Activated CD4-positive, alpha-beta T cell treated with anti-CD3 and anti-CD28 coated beads, Interleukin-2, amount 50 U/mL, for 48 hours (primary cell): ENCODE measurements around the gene MAP1LC3A.

Experiments
- DNase-seq, 2 experiments: peaks; one replicate each; pipeline ENCODE4 v3.0.0-alpha.2; 2020

MAP1LC3A gene

DNA sequence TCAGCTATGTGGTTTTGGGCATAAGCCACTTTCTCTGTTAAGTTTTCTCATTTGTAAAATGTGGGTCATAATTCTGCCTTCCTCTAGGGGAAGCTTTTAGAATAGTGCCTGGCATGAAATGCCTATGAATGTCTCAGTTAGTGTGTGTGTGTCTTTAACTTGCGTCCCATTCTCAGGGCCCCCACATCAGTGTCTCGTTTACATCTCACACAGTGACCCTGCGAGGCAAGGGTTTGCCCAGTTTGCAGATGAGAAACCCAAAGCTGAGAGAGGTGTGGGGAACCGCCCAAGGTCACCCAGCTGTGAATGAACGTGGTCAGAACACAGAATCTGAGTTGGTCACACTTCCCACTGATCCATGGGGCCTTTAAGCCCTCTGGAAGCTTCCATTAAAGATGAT is 28.2 kb upstream of the MAP1LC3A start:
- no peak for DNase-seq

DNA sequence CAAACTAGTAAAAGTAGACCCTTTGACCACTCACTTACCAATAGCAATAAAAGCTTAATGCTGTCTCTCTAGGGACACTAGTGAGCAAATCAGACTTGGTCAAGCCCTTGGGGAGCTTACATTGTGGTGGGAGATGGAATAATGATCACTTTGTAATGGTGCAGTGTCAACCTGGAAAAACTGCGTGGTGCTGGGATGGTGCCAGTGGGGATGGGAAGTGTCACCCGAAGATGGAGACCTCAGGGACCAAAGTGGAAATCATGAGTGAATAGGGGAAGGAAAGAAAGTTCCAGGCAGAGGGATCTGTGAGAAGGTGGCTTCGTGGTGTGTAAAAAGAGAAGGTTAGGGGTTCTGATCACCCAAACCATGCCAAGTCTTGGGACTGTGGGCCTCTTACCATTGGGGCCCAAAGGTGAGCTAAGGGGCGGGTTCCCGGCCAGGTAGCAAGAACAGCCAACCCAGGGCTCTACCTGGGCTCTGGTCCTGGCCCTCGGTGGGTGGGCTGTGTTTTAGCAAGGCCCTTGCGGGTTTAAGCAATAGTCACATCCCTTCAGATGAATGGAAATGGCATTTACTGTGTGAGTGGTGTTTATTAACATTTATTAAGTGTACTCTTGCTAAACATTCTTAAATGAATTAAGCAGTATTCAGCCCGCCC is 26.8 kb upstream of the MAP1LC3A start:
- DNase-seq, result no peak

DNA sequence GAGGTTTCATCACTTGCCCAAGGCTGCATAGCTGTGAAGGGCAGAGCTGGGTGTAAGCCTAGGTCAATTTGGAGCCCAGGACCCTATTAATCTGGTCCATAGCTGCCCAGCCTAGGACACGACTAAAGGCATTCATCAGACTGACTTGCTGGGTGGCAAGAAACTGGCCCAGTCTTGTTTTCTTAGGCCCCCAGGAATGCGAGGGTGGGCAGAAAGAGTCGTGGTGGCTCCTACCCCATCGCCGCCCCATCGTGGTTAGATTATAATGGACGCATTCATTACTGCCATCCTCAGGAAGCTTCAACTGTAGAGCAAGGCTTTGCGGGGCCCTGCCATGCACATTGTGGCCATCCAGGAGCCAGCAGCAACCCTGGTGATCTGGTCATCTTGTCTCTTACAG is 26.2 kb upstream of the MAP1LC3A start:
- DNase-seq, result no peak

DNA sequence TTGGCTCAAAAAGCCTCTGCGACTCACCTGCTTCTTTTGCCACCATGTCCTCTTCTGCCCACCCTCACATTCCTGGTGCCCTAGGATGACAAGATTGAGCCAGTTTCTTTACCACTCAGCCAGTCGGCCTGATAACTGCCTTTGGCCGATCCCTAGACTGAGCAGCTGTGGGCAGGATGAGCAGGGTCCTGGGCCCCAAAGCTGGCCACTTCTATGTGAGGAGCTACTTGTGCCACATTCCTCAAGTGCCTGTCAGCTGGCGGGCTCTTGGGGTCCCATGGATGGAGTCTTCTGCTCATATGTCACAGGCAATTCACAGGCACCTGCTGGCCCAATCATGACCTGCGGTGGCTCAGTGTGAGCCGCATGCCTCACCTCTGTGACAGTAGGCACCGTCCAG is 25.8 kb upstream of the MAP1LC3A start:
- no peak for DNase-seq

DNA sequence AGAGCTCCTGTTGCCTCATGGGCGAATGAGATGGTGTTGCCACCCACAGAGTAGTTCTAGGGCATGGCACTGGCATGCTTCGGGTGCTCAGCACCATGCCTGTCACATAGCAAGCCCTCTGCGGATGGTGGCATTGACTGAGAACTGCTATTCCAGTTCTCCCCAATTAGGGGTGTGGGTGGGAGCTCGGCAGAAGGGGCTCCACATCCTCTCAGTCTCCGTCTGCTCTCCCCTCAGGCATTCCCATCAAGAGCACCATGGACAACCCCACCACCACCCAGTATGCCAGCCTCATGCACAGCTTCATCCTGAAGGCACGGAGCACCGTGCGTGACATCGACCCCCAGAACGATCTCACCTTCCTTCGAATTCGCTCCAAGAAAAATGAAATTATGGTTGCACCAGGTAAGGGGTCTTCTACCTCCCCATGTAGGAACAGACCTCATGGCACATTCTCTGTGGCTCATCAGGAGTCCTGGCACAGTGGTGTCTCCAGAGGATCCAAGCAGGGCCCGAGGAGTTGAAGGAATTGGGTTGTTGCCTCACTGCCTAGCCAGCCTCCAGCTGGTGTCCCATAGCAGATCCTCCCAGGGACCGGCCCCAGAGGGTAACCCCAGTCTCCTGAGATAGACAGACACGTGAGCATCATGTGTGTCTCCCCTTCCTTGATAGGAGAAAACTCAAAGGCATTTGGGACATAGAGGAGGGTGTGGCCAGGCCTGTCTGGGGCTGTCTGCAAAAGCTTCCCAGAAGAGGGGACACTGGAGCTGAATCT is 23.9 kb upstream of the MAP1LC3A start:
- no peak for DNase-seq

DNA sequence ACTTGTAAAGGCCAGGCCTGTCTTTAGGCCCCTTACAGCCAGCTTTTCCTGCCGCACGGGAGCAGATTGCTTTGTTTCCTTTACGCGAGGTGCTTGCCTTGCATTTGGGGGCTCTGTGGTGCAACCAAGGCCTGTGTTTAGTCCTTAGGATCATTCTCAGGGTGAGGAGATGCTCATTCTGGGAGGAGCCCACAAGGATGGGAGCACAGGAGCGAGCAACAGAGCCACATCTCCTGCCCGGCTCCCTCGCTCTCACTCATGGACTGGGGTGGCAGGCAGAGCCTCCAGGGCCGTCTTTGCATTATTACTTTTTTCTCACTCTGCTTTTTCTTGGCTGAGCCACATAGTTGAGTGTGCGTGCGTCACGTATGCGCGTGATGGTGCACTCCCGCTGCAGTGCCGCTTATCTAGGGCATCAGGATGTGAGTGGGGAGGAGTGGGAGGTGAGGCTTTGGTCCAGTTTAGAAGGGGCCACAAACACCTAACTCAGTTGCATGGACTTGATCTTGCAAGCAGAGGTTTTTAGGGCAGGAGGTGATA is 23.1 kb upstream of the MAP1LC3A start:
- DNase-seq, result no peak

DNA sequence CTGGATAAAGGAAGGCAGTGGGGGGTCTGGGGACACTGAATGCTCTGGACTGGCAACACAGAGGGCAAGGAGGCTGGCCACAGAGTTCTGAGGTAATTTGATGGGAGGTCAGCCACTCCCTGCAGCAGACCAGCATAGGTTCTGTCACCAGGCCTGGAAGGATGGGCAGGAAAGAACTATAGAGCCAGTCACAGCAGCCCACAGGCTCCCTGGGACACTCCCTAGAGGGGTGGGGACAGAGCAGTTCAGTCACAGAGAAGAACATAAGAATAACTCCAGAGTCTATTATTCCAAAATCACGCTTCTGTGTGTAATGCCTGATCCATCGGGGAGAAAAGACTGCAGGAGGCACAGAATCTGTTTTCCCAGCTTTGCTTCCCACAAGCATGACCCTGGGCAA is 22.7 kb upstream of the MAP1LC3A start:
- DNase-seq, result no peak

DNA sequence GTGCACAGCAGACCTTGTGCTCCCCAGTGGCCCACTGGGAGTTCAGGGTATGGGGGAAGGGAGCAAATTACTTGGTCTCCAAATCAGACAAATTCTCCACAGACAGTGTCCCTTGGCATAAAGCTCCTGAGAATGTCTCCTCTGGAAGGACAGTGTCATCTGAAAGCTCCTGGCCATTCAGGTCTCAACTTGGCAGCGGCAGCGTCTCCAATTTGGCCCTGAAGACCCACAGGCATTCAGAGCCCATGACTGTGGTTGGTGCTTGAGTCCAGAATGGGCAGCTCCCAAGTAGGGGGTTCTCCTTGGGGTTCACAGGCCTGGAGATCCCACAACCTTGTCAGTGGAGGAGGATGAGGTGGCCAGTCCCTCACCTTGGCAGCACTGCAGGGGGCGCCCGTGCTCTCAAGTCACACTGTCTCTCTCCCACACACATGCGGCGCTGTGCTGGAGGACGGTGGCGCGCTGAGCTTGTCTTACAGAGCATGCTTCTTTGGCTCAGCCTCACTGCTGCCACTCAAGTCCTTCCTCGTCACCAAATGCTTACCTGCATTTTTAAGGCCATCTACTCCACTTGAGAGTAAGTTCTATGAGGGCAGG is 21.6 kb upstream of the MAP1LC3A start:
- DNase-seq, result peak; percentile 60 to 67

DNA sequence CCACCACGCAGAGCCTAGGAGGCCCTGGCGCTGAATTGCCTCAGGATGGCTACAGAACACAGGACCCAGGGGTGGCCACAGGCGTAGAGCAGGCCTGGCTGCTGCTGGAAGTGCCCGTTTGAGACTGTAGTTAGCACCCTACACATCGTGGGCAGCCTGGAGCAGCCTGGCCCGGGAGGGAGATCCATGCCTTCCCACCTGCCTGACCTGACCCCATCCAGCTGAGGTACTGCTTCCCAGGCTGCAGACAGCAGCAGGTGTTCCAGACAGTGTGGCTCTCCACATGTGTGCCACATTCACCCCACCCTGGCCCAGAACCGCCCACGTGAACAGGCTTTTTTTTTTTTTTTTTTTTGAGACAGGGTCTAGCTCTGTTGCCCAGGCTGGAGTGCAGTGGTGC is 20.9 kb upstream of the MAP1LC3A start:
- no peak for DNase-seq

DNA sequence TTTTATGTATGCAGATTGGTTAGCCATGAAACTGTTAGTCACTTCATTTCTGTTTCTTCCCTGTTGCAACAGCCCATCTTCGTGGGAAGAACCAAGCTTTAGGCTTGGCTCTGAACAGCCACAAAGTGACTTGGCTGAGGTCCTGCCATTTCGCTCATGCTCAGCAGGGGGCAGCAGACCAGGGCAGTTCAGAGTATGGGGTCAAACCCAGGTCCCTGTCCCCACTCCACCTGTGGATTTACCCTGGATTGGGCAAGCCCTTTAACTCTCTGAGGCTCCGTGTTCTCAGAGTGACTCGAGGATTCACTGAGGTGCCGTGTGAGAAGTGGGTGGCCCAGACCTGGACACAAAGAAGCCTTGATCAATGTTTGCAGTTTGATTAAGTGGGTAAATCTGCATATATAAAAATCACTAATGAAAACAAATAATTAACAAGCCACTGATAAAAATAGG is 19.8 kb upstream of the MAP1LC3A start:
- DNase-seq, result peak; percentile 66 to 74

DNA sequence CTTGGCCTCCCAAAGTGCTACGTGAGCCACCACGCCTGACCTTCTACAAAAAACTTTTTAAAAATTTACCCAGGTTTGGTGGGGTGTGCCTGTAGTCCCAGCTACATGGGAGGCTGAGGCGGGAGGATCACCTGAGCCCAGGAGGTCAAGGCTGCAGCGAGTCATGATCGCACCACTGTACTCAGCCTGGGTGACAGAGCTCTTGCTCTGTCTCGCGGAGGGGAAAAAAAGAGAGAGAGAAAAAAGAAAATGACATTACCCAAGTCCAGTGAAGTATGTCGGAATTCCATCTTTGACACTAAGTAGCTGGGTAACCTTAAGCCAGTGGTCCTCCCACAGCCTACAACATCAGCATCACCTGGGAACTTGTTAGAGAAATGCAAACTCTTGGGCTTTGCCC is 18.8 kb upstream of the MAP1LC3A start:
- no peak for DNase-seq

DNA sequence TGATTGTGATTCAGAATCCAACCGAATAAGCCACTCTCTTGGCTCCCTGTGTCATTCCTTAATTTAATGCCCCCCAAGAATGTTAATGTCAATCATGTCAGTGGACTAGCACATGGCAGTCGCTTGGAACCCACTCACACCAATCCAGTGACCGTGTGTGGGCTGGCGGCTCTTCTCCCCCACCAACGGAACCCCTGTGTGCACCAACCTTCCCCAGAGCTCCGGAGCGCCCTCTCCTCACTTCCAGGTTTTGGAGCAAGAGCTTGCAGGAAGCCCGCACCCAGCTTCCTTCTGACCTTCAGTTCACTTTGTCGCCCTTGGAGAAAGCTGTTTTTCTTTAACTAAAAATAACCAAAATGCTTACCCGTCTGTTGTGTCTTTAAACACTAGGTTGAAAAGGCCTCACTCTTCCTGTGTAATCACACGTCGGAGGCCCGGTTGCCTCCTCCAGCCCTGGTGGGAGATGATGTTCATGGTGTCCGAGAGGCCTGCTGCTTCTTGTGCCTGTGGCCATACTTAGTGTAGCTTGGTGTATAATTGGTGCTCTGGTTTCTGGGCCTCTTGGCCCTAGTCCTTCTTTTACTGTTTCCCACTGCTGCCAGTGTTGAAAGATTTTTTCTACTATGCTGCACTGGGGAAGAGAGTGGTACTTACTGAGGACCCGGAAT is 17.8 kb upstream of the MAP1LC3A start:
- DNase-seq, result no peak

DNA sequence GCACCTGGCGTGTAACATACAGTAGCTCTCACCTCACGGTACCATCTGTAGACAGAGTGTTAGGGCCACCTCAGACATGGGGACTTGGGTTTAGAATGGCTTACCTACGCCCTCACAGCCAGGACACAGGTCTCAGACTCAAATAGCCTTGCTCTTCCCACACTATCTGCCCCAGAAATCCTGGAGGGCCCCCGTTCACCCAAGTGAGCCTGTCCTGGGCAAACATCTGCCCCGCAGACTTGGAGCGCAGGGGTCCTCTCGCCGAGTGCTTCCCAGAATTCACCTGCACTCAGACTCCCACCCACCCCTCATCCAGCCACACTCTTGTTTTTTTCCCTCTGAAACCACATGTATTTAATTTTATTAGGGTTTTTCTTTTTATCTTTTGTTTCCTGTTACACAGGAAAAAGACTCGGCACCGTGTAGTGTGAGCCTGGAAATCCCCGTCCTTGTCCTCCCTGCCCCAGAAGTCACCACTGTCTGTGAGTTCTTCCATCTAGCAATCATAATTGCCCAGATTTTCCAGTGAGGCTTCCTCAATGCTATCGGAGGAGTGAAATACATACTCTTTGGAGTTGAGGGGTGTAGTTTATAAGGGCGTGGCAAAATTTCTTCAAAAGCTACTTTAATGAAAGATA is 17.1 kb upstream of the MAP1LC3A start:
- DNase-seq, result peak; percentile 20 to 34

DNA sequence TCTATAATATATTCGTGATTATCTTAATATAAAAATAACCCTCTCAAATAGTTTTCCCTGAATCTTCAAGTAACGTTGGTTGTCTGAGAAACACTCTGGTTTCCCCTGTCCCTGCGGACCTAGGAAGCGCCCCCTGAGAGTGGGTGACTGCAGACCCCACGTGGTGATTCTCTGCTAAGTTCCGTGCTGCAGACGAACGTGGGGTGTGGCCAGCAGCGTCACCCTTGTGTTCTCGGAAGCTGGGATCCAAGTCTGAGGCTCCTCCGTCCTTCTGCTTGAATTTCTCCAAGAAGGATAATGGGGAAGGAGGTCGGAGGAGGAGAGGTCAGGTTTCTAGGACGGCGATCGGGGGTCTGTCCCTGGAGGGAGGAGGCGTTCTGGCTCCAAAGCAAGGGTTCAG is 16.6 kb upstream of the MAP1LC3A start:
- DNase-seq, result no peak

DNA sequence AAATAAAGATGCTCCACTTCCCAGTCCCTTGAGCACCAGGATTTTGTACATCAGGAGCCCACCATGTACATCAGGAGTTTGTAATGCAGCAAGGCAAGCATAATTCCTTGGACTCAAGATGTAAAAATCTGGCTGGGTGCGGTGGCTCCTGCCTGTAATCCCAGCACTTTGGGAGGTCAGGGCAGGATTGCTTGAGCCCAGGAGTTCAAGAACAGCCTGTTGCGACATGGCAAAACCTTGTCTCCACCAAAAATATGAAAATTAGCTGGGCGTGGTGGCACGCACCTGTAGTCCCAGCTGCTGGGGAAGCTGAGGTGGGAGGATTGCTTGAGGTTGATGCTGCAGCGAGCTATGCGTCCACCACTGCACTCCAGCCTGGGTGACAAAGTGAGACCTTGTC is 16.1 kb upstream of the MAP1LC3A start:
- DNase-seq, result no peak

DNA sequence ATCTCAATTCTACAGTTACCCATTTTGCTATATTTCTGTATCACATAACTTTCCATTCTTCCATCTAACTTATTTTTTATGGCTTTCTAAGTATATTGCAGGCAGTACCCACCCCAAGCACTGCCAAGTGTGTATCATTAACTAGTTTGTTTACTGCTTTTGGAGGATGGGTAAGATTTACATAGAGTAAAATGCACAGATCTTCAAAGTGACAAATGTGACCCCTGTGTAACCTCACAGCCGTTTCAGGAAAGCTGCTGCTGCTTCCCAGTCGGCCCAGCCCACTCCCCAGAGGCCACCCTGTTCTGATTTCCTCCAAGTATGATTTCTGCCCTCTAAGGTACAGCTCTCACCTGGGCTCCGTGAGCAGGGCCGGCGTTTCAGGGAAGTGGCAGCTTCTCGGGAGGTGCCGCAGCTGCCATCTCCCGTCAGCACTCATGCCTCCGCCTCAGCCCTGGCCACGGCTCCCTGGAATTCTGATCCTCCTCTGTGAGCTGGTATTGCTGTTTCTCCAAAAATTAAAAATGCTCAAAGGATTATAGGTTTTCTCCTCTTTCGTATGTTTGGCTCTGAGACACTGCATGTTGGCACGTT is 15.0 kb upstream of the MAP1LC3A start:
- no peak for DNase-seq

DNA sequence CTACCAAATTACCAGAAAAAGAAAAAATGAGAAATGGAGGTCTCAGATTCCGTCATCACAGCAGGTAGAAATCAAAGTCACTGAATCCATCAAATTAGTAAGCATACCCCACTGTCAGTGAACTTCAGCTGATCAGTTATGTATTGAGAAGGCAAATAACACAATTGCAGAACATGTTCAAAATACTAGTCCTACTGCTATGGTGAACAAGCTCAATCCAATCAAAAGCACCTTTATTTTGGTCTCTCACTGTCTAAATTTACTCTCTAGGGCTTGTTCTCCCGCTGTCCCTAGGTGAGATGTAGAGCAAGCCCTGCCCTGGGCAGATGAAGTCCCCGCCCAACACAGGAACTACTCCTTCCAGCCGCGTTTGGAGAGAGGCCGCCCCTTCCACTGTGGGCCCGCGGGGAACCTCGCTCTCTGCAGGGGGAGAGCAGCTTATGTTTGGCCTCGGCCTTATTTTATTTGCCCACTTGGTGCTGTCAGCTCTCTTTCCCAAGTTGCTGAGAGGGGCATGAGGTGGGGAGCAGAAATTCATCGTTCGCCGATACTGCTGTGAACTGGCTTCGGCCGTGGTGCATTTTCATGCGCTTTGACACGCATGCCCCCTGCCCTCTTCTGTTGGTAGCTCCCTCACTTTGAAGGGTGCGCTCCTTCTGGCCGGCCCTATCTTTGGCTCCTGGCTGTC is 14.3 kb upstream of the MAP1LC3A start:
- DNase-seq, result peak; percentile 12 to 27

DNA sequence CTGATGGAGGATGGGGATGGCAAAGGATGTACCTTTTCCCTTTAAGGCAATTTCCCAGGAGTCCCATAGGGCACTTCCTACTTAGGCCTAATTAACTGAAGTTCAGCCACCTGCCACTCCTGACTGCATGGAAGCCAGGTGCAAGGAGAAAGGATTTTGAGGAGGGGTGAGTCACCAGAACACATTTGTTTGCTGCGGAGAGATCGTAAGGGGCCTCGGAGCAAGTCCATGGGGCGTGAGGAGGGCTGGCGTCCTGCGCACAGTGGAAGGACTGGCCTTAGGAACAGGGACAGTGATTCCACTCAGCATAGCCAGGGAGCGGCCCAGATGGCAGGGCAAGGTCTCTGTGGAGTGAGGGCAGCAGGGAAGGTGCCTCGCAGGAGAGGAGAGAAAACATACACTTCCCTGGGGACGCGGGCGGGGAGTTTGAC is 11.8 kb upstream of the MAP1LC3A start:
- DNase-seq, result no peak

DNA sequence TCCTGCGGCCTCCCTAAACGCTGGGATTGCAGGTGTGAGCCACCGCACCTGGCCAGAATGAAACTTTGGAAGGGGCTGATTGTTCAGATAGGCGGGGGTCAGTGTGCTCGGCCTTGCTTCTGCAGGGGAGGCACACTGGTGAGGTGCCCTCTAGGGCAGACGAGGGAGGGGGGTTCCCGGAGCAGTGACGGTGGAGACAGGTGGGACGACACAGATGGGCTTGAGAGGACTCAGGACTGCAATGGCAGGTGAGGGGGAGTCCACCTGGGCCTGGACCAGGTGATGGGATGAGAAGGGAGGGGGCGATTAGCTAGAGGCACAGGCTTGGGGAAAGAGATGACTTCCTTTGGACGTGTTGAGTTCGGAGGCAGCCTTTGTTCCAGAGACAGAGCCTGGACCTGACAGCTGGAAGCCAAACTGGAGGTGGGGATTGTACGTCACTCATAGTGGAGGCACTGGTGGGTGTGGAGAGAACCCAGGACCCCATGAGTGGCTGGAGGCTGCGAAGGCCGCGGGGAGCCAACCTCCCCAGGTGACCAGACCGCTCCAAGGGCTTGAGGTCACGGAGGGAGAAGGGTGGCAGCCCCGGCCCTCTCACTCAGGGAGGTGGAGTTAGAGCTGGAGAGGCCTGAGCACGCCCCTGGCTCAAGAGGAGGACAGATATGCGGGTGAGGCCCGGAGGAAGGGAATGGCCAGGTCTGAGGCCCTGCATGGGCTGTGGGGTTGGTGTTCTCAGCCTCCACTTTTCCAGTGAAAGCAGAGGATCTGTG is 10.5 kb upstream of the MAP1LC3A start:
- DNase-seq, result no peak

DNA sequence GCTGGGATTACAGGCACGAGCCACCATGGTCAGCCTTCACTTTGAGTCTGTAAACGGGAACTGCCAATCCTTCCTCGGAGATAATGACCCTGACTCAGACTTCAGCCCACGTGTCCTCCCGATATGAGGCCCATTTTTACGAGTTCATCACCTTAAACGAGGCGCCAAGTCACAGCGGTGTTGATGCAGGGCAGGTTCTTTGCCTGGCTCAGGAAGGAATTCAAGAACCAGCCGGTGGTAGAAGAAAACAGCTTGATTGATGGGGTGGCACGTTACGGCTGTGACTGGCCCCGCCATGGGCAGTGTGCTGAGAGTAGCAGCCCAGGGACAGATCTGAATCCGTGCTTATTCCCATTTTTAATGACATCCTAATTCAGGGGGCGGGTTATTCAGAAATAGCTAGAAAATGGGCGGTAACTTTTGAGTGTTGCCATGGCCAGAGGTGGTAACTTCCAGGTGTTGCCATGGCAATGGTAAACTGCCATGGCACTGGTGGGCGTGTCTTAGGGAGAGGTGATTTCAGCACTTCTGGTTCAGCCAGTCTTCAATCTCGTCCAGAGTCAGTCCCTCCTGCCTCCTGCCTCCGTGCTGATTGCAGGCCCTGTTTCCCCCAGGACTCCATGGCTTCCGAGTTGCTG is 9.1 kb upstream of the MAP1LC3A start:
- DNase-seq, result no peak

DNA sequence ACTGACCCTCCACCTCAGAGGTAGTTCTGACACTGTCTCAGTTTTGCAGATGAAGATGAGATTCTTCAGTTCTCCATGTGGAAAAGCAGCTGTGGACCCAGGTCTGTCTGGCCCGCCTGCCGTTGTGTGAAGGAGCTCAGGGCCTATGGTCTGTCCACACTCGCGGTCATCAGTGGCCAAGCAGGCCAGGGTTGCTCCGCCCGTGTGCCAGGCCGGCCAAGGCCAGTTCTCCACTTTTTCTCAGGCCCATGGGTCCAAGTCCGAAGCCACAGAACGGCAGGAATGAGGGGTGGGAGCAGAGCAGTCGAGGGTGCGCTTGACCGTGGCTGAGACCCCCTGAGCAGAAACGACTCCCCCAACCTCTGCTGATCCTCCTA is 8.6 kb upstream of the MAP1LC3A start:
- DNase-seq, result no peak
